GM18519 (cell line): ENCODE results near the gene PLAGL1.

Source experiments
- ATAC-seq: cut with Tn5 transposase; IDR thresholded peaks from one replicate; pipeline ENCODE4 v1.9.1; 2021; ENCODE audit warnings: mild to moderate bottlenecking, moderate library complexity; ENCODE audit not compliant: unreplicated experiment, low FRiP score

PLAGL1 gene

GRCh38 chr6:143967706-143968376, 40.2 kb downstream of the PLAGL1 start:
- no peak for ATAC-seq

GRCh38 chr6:143966312-143966711, 41.7 kb downstream of the PLAGL1 start:
- ATAC-seq, result no peak

- no peak for ATAC-seq
Observed at GRCh38 chr6:143965503-143966171, 42.4 kb downstream of the PLAGL1 start.

- ATAC-seq, result no peak
Observed at GRCh38 chr6:143964674-143965081, 43.4 kb downstream of the PLAGL1 start.

- no peak for ATAC-seq
Observed at GRCh38 chr6:143963158-143963919, 44.7 kb downstream of the PLAGL1 start.

- ATAC-seq, result no peak
Observed at GRCh38 chr6:143961886-143962878, 45.9 kb downstream of the PLAGL1 start.

GRCh38 chr6:143961066-143961465, 47.0 kb downstream of the PLAGL1 start:
- no peak for ATAC-seq

- no peak for ATAC-seq
Observed at GRCh38 chr6:143959927-143960326, 48.1 kb downstream of the PLAGL1 start.

GRCh38 chr6:143958839-143959399, 49.1 kb downstream of the PLAGL1 start:
- no peak for ATAC-seq

GRCh38 chr6:143957679-143958274, 50.3 kb downstream of the PLAGL1 start:
- ATAC-seq, result no peak

GRCh38 chr6:143955971-143956370, 52.1 kb downstream of the PLAGL1 start:
- no peak for ATAC-seq

GRCh38 chr6:143953922-143954321, 54.1 kb downstream of the PLAGL1 start:
- no peak for ATAC-seq

- no peak for ATAC-seq
Observed at GRCh38 chr6:143952947-143953701, 54.9 kb downstream of the PLAGL1 start.

GRCh38 chr6:143952060-143952778, 55.8 kb downstream of the PLAGL1 start:
- no peak for ATAC-seq

- ATAC-seq, result no peak
Observed at GRCh38 chr6:143950875-143951274, 57.2 kb downstream of the PLAGL1 start.

GRCh38 chr6:143949962-143950361, 58.1 kb downstream of the PLAGL1 start:
- no peak for ATAC-seq

GRCh38 chr6:143949535-143949934, 58.5 kb downstream of the PLAGL1 start:
- no peak for ATAC-seq

GRCh38 chr6:143948208-143948607, 59.9 kb downstream of the PLAGL1 start:
- no peak for ATAC-seq
